Measurements from ENCODE around the gene AFAP1. TPM values are rescaled to one million over a fixed set of nuclear protein-coding genes. Genes with fewer than 3 reads are reported as not detected.

The AFAP1 gene
- polyA plus RNA-seq, 1 donor (not counting 4 experiments of a cell fraction or from before 2014, with no cell fraction given), result 7.6 TPM

DNA sequence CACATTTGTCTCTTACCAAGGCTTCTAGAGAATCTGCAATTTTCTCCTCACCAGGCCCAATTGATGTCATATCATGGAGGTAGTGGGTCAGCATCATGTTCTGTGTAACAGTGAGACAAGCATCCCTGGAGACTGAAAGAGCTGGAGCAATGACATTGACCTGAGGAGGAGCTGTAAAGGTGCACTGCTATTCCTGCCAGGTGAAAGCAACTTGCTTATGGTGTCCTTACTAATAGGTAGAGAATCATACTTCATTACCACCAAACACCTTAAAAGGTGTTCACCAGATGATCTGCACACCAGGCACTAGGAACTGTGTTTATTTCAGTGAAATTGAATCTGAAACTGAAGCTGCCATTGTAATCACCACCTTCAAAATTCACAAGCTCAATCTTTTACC, 188.7 kb downstream of the AFAP1 start:
- H3K4me1 ChIP-seq (ENCODE audit: control insufficient read depth, extremely low read depth, insufficient read depth, low read length), result peaks cover 10% of the 10 kb centered on the region
- dilution Hi-C loops (cut with MboI; ENCODE audit: extremely low pct_ligation_motif_present, low sequenced_read_pairs), result no loop called here
- no peak overlapping the region for H3K9ac ChIP-seq (ENCODE audit: control insufficient read depth, extremely low read depth, insufficient read depth, low read length)
- DNase-seq (ENCODE audit: low read depth, low spot score) (no peak), FAIRE-seq (no peak)
- H3K4me2 ChIP-seq (ENCODE audit: control insufficient read depth, extremely low read depth, insufficient read depth, low read depth, low read length), result no peak overlapping the region
- no peak overlapping the region for H3K27ac ChIP-seq (ENCODE audit: control insufficient read depth, insufficient read depth, low read length)
- H3K9me1 ChIP-seq (ENCODE audit: control insufficient read depth, extremely low read depth, insufficient read depth, low read length), result no peaks in the 10 kb centered on the region
- H3K4me3 ChIP-seq (ENCODE audit: control insufficient read depth in 2 of 3, extremely low read depth in 1 of 3, insufficient read depth in 2 of 3, low read depth in 1 of 3, low read length in 3 of 3), result no peak overlapping the region
- no peaks in the 10 kb centered on the region for H3K36me3 ChIP-seq (ENCODE audit: control insufficient read depth in 2 of 2, extremely low read depth in 1 of 2, insufficient read depth in 2 of 2, low read length in 2 of 2)
- no peak overlapping the region for H2AFZ ChIP-seq (ENCODE audit: control insufficient read depth, low read length)
- no peaks in the 10 kb centered on the region for H3K79me2 ChIP-seq (ENCODE audit: control insufficient read depth, insufficient read depth, low read length)
- no peaks in the 10 kb centered on the region for H3K9me3 ChIP-seq (ENCODE audit: control insufficient read depth, low read depth, low read length)
- no peak for TF ChIP-seq EZH2 (IDR thresholded peaks at IDR 0.05; ENCODE audit: low read length)
- TF ChIP-seq, protein P1, sequence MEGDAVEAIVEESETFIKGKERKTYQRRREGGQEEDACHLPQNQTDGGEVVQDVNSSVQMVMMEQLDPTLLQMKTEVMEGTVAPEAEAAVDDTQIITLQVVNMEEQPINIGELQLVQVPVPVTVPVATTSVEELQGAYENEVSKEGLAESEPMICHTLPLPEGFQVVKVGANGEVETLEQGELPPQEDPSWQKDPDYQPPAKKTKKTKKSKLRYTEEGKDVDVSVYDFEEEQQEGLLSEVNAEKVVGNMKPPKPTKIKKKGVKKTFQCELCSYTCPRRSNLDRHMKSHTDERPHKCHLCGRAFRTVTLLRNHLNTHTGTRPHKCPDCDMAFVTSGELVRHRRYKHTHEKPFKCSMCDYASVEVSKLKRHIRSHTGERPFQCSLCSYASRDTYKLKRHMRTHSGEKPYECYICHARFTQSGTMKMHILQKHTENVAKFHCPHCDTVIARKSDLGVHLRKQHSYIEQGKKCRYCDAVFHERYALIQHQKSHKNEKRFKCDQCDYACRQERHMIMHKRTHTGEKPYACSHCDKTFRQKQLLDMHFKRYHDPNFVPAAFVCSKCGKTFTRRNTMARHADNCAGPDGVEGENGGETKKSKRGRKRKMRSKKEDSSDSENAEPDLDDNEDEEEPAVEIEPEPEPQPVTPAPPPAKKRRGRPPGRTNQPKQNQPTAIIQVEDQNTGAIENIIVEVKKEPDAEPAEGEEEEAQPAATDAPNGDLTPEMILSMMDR (optimal IDR thresholded peaks at IDR 0.05 in 1 of 3, IDR thresholded peaks at IDR 0.05 in 1 of 3, conservative IDR thresholded peaks at IDR 0.05 in 1 of 3; ENCODE audit: extremely low read depth in 1 of 3, insufficient read depth in 2 of 3, low read length in 3 of 3), result no peak
- no peaks in the 10 kb centered on the region for H4K20me1 ChIP-seq (ENCODE audit: control insufficient read depth, extremely low read depth, insufficient read depth, low read length)
- peaks cover 7% of the 10 kb centered on the region for H3K27me3 ChIP-seq (ENCODE audit: control insufficient read depth, extremely low read depth, insufficient read depth, low read length)

DNA sequence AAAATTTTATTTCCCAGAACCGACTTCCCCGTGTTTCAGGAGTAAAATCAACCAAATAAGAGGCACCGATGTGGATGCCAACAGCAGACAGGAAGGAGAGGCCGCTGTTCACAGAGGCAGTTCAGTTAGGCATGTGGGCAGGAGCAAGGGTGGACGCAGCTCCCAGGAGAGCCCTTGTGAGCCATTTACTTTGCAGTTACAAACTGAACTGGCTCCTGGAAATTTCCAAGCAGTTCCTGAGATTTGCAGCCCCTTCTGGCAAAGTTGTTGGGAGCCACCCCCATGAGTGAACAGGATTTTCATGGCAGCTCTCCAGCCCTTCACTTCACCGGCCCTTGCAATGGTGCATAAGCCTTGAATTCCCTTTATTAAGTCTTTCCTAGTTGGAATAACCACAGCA, 189.1 kb downstream of the AFAP1 start:
- no peaks in the 10 kb centered on the region for H3K9me3 ChIP-seq (ENCODE audit: control insufficient read depth, low read depth, low read length)
- no peaks in the 10 kb centered on the region for H3K36me3 ChIP-seq (ENCODE audit: control insufficient read depth in 2 of 2, extremely low read depth in 1 of 2, insufficient read depth in 2 of 2, low read length in 2 of 2)
- H4K20me1 ChIP-seq (ENCODE audit: control insufficient read depth, extremely low read depth, insufficient read depth, low read length), result no peaks in the 10 kb centered on the region
- DNase-seq (ENCODE audit: low read depth, low spot score), result no peak
- dilution Hi-C loops (cut with MboI; ENCODE audit: extremely low pct_ligation_motif_present, low sequenced_read_pairs), result no loop called here
- FAIRE-seq, result no peak
- no peak overlapping the region for H3K4me3 ChIP-seq (ENCODE audit: control insufficient read depth in 2 of 3, extremely low read depth in 1 of 3, insufficient read depth in 2 of 3, low read depth in 1 of 3, low read length in 3 of 3)
- no peak overlapping the region for H3K4me2 ChIP-seq (ENCODE audit: control insufficient read depth, extremely low read depth, insufficient read depth, low read depth, low read length)
- peaks cover 10% of the 10 kb centered on the region for H3K4me1 ChIP-seq (ENCODE audit: control insufficient read depth, extremely low read depth, insufficient read depth, low read length)
- no peak overlapping the region for H3K27ac ChIP-seq (ENCODE audit: control insufficient read depth, insufficient read depth, low read length)
- H3K9me1 ChIP-seq (ENCODE audit: control insufficient read depth, extremely low read depth, insufficient read depth, low read length), result no peaks in the 10 kb centered on the region
- no peaks in the 10 kb centered on the region for H3K79me2 ChIP-seq (ENCODE audit: control insufficient read depth, insufficient read depth, low read length)
- H3K27me3 ChIP-seq (ENCODE audit: control insufficient read depth, extremely low read depth, insufficient read depth, low read length), result peaks cover 8% of the 10 kb centered on the region
- H3K9ac ChIP-seq (ENCODE audit: control insufficient read depth, extremely low read depth, insufficient read depth, low read length), result no peak overlapping the region
- no peak for TF ChIP-seq EZH2 (IDR thresholded peaks at IDR 0.05; ENCODE audit: low read length)
- H2AFZ ChIP-seq (ENCODE audit: control insufficient read depth, low read length), result no peak overlapping the region

DNA sequence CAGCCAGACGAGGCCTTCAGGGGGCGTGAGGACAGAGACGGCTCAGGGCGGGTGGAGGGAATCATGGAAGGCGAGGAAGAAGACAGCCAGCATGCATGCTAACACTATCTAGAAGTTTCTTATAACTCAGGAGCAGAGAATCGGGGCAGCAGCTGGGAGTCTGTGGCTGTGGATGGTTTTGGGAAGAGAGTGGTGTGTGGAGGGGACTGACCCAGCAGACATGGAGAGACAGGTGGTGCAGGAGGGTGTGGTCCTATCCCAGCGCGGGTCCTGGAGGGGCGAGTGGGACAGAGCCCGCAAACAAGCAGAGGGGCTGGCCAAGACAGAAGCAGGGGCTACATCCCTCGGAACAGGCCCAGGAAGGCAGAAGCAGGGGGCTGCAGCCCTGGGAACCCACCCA, 192.1 kb downstream of the AFAP1 start:
- no peak for TF ChIP-seq EZH2 (IDR thresholded peaks at IDR 0.05; ENCODE audit: low read length)
- TF ChIP-seq, protein P1 (optimal IDR thresholded peaks at IDR 0.05 in 1 of 3, IDR thresholded peaks at IDR 0.05 in 1 of 3, conservative IDR thresholded peaks at IDR 0.05 in 1 of 3; ENCODE audit: extremely low read depth in 1 of 3, insufficient read depth in 2 of 3, low read length in 3 of 3), result no peak
- Histone ChIP-seq H3K4me1 (ENCODE audit: control insufficient read depth, extremely low read depth, insufficient read depth, low read length) (no peaks in the 10 kb centered on the region), H2AFZ (ENCODE audit: control insufficient read depth, low read length) (no peak overlapping the region), H4K20me1 (ENCODE audit: control insufficient read depth, extremely low read depth, insufficient read depth, low read length) (no peaks in the 10 kb centered on the region), H3K79me2 (ENCODE audit: control insufficient read depth, insufficient read depth, low read length) (no peaks in the 10 kb centered on the region), H3K9me1 (ENCODE audit: control insufficient read depth, extremely low read depth, insufficient read depth, low read length) (no peaks in the 10 kb centered on the region), H3K9me3 (ENCODE audit: control insufficient read depth, low read depth, low read length) (no peaks in the 10 kb centered on the region), H3K4me2 (ENCODE audit: control insufficient read depth, extremely low read depth, insufficient read depth, low read depth, low read length) (no peak overlapping the region), H3K36me3 (ENCODE audit: control insufficient read depth in 2 of 2, extremely low read depth in 1 of 2, insufficient read depth in 2 of 2, low read length in 2 of 2) (no peaks in the 10 kb centered on the region), H3K9ac (ENCODE audit: control insufficient read depth, extremely low read depth, insufficient read depth, low read length) (no peak overlapping the region), H3K4me3 (ENCODE audit: control insufficient read depth in 2 of 3, extremely low read depth in 1 of 3, insufficient read depth in 2 of 3, low read depth in 1 of 3, low read length in 3 of 3) (no peak overlapping the region), H3K27me3 (ENCODE audit: control insufficient read depth, extremely low read depth, insufficient read depth, low read length) (peaks cover 14% of the 10 kb centered on the region), H3K27ac (ENCODE audit: control insufficient read depth, insufficient read depth, low read length) (no peak overlapping the region)
- dilution Hi-C loops (cut with MboI; ENCODE audit: extremely low pct_ligation_motif_present, low sequenced_read_pairs), result no loop called here
- DNase-seq (ENCODE audit: low read depth, low spot score) (no peak), FAIRE-seq (no peak)
